ENCODE results near the gene NMRK2.
"Not testable (repeated sequence)": the region's sequence is repeated elsewhere in the genome, so short reads cannot be mapped to it uniquely, and the experiment has no call there.

The NMRK2 gene

DNA sequence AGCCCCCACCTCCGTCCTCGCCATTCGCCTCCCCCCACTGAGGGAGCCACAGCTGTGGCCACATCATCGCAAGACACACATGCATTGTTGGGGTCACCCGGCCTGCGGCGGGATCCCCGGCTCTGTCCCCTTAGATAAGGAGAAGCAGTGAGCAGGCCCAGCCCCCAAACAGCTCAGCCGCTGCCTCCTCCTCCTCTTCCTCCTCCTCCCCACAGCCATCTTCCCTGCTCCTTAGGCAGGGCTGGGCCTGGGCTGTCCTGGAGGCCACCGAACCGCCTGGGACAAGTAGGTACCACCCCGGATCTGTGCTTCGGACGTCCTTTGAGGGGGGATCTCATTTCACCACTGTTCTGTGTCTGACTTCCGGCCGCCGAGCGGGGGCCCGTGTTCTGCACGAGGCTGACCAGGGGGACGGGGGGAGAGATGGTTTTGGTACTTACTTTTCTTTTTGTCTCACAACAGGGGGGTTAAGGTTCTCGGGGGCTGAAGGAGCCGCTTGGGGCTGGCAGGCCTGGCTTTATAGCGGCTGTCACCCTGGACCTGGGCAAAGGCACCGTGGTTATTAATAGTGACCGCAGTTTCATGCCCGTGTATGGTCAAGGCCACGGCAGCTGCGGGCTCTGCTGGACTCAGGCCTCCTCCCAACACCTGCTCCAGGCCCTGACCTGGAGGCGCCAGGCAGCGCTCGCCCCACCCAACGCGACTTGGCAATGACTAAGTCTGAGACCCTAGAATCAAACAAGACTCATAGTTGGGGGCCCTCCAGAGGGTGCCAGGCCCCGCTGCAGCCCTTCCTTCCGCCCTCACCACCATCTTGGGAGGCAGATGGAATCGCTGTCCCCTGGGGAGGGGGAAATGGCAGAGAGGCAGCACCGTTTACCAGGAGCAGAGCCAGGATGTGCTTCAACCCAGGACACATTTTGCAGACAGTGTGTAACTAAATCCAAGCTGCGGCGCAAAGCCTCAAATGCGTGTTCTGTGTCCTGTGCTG lies 18.3 kb downstream of the NMRK2 start:
- Mint-ChIP-seq H3K36me3 (no peaks in the 10 kb centered on the region), H3K27ac (peak overlapping the region; percentile 8), H3K4me1 (peaks cover 7% of the 10 kb centered on the region), H3K4me3 (peak overlapping the region; percentile 74), H3K9me3 (no peaks in the 10 kb centered on the region), H3K27me3 (peaks cover 2% of the 10 kb centered on the region)

DNA sequence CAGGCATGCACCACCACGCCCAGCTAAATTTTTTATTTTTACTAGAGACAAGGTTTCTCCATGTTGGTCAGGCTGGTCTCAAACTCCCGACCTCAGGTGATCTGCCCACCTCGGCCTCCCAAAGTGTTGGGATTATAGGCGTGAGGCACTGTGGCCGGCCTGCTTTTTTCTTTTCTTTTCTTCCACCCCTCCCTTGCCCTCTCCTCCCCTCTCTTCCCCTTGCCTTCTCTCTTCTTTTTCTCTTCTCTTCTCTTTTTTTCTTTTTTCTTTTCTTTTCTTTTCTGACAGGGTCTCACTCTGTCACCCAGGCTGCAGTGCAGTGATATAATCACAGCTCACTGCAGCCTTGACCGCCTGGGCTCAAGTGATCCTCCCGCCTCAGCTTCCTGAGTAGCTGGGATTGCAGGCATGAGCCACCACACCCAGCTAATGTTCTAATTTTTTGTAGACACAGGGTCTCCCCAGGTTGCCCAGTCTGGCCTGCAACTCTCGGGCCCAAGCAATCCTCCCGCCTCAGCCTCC lies 19.9 kb downstream of the NMRK2 start:
- not testable (repeated sequence) for H3K27me3 Mint-ChIP-seq, H3K9me3 Mint-ChIP-seq, H3K36me3 Mint-ChIP-seq, H3K27ac Mint-ChIP-seq, H3K4me1 Mint-ChIP-seq, H3K4me3 Mint-ChIP-seq

DNA sequence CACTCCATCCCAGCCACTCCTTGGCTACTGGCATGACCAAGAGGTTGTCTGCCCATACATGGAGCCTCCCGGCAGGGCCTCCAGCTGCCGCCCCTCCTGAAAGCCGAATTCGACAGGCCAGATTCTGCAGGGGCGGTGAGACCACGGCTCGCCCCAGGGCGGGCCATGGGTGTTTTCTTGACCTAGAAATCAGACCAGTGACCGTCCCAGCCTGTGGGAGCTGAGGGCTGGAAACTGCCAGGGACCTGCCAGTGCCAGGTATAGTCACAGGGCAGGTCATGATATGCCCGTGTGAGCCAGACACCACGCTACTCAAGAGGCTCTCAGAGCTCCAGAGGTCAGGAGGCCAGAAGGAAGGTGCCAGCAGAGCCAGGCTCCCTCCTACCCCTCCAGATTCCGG lies 21.2 kb downstream of the NMRK2 start:
- Mint-ChIP-seq H3K36me3 (no peaks in the 10 kb centered on the region), H3K4me1 (peaks cover 7% of the 10 kb centered on the region), H3K9me3 (no peaks in the 10 kb centered on the region), H3K4me3 (no peak overlapping the region), H3K27me3 (no peaks in the 10 kb centered on the region), H3K27ac (no peak overlapping the region)

DNA sequence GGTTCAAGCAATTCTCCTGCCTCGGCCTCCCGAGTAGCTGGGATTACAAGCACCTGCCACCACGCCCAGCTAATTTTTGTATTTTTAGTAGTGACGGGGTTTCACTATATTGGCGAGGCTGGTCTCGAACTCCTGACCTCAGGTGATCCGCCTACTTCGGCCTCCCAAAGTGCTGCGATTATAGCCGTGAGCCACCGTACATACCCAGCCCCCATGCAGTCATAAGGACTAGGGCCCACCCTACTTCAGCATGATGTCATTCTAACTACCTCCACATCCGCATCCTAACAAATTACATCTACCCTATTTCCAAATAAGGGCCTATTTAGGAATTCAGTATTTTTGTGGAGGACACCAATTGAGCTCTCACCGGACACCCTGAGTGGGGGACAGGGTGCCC lies 22.4 kb downstream of the NMRK2 start:
- not testable (repeated sequence) for H3K27ac Mint-ChIP-seq

DNA sequence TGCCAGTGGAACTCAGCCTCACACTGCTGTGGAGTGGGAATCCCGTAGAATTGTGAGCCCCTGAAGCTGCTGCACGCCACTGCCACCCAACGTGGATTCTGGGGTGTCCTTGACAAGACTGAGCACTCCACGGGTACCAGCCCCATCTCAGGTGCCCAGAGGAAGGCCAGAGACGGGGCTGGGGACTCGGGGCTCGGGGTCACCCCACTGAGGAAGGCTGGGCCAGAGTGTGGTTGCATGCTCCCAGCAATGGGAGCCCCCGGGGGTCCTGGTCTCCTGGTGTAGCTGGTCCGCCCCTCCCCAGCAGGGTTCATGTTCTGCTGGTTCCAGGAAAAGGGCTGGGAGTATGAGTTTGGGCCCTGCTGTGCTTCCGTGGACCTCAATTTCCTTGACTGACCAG lies 22.8 kb downstream of the NMRK2 start:
- Mint-ChIP-seq H3K27ac (no peak overlapping the region), H3K36me3 (no peaks in the 10 kb centered on the region), H3K27me3 (no peaks in the 10 kb centered on the region), H3K4me3 (no peak overlapping the region), H3K4me1 (peaks cover 7% of the 10 kb centered on the region), H3K9me3 (no peaks in the 10 kb centered on the region)

More for the DNA sequence above, 22.4 kb downstream of the NMRK2 start:
- not testable (repeated sequence) for H3K36me3 Mint-ChIP-seq, H3K9me3 Mint-ChIP-seq, H3K4me1 Mint-ChIP-seq, H3K27me3 Mint-ChIP-seq, H3K4me3 Mint-ChIP-seq

DNA sequence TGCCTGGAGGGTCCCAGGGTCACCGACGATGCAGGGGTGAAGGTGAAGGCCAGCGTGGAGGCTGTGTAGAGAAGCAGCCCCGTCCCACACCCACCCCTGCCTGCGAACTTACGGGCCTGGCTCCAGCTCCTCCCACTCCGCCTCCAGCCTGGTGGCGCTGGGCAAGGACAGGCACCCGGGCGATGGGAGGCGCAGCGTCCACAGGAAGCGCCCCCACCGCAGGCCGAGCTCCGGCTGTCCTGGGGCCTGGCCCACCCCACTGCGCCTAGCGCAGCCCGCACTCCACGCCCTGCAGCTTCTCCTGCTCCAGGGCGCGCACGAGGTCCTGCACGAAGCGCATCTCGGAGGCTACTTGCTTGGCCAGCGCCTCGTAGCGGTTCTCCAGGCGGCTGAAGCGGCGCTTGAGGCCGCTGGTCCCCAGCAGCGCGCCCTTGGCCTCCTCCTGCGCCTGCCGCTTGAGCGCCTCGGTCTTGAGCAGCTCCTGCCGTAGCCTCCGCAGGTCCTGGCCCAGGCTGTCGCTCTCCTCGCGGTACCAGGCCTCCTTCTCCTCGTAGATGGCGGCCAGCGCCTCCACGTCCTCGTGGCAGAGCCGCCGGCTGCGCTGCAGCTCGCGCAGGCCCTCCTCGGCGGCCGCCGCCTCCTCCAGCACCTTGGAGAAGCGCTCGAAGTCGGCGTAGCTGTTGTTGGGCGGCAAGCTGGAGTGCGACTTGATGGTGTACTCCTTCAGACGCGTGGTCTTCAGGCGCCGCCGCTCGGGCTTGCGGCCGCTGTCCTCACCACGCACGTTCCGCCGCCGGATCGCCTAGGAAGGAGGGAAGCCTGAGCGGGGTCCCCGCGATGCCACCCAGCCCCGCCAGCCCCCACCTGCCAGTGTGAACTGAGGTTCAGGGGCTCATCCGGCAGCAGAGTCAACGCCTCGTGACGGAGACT lies 26.2 kb downstream of the NMRK2 start:
- Mint-ChIP-seq H3K36me3 (no peaks in the 10 kb centered on the region), H3K27me3 (no peaks in the 10 kb centered on the region), H3K4me3 (no peak overlapping the region), H3K27ac (no peak overlapping the region), H3K4me1 (no peaks in the 10 kb centered on the region), H3K9me3 (no peaks in the 10 kb centered on the region)

DNA sequence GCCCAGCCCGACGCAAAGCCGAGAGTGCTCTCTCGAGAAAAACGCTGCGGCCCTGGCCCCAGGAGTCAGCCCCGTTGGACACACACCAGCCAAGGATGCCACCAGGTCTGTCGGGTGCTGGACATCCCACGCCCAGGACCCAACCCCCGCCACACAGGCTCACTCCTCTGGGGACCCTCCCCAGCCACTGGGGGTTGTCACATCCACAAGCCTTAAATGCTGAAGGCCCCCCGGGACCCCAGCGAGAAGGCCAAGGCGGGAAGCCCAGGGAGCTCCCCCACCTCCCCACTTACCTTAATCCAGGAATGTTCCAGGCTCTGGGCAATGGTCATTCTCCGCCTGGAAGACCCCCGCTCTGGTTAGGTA lies 26.9 kb downstream of the NMRK2 start:
- Mint-ChIP-seq H3K36me3 (no peaks in the 10 kb centered on the region), H3K4me3 (no peak overlapping the region), H3K27ac (no peak overlapping the region), H3K27me3 (no peaks in the 10 kb centered on the region), H3K4me1 (no peaks in the 10 kb centered on the region), H3K9me3 (no peaks in the 10 kb centered on the region)

DNA sequence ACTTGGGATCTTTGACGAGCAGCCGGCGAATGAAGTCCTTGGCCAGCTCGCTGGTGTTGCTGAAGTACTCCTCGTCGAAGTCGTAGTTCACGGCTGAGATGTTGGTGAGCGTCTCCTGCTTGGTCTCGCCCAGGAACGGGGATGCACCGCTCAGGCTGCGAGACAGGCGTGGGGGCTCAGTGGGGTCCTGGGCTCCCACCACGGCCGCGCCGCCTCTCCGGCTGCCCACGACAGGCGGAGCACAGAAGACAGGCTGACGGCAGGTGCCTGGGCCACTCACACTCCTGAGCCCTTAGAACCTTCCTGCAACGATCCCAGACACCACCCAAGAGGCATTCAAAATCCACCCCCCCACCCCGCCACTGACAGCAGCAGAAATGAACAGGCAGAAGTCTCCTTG lies 28.1 kb downstream of the NMRK2 start:
- Mint-ChIP-seq H3K27ac (no peak overlapping the region), H3K4me3 (no peak overlapping the region), H3K9me3 (no peaks in the 10 kb centered on the region)

DNA sequence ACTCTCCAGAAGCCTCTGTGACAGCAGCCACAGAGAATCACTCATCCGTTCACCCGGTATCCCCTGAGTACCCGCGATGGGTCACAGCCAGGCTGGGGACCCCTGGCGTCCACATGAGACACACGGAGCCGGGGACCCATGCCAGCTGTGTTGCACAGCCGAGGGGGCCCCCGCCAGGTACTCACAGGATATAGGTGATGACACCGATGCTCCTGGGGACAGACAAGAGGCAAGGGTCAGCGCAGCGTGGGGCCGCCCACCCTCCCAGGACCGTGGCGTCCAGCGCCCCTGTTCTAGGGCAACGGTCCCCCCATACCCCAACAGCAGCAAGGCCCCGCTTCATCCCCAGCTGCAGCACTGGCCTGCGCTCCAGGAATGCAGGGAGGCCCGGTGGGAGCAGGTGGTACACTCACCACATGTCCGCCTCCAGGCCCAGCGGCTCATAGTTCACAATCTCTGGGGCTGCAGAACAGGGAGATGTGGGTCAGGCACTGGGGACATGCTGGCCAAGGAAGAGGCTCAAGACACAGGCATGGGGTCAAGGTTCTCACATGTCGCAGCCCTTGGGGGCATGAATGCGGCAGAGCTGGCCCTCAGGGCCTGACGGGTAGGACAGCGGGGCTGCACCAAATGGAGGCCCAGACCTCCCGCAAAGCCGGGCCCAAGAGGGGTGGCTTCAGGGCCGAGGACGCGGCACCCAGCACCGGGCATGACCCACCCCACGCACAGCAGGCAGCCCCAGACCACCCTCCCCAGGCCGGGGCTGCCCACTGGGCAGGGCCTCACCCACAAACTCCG lies 30.8 kb downstream of the NMRK2 start:
- Mint-ChIP-seq H3K36me3 (no peaks in the 10 kb centered on the region), H3K4me3 (no peak overlapping the region), H3K27ac (no peak overlapping the region)

More for the DNA sequence above, 28.1 kb downstream of the NMRK2 start:
- no peaks in the 10 kb centered on the region for H3K36me3 Mint-ChIP-seq
- H3K27me3 Mint-ChIP-seq, result no peaks in the 10 kb centered on the region
- H3K4me1 Mint-ChIP-seq, result no peaks in the 10 kb centered on the region

DNA sequence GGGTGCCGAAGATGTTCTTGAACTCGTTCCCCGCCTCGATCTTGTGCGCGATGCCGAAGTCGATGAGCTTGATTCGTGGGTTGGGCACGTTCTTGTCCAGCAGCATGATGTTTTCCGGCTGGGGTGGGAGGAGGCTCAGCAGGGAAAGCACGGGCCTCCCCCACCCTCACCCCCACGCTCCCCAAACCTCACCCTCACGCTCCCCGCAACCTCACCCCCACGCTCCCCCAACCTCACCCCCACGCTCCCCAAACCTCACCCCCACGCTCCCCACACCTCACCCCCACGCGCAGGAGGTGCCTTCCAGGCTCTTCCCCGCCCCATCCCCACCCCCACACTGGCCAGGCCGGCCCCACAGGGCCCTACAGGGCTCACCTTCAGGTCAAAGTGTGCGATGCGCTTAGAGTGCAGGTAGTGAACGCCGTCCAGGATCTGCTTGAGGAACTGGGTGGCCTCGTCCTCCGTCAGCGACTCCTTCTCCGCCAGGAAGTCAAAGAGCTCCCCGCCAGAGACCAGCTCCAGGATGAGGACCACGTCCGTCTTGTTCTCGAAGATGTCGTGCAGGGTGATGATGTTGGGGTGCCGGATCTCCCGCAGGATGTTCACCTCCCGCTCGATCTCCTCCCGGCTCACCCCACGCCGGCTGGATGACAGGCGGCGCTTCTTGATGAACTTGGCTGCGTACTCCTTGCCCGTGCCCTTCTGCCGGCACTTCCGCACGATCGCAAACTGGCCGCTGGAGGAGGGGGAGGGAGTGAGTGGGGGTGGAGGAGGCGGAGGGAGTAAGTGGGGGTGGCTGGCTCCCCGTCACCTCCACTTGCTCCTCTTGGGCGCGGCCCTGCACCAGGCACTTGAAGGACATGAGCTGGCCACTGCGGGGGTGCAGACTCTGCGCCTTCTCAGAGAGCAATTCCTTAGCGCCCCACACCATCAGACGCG lies 31.7 kb downstream of the NMRK2 start:
- Mint-ChIP-seq H3K36me3 (no peaks in the 10 kb centered on the region), H3K9me3 (no peaks in the 10 kb centered on the region), H3K4me1 (peaks cover 18% of the 10 kb centered on the region), H3K27me3 (no peaks in the 10 kb centered on the region), H3K4me3 (no peak overlapping the region), H3K27ac (no peak overlapping the region)

More for the DNA sequence above, 30.8 kb downstream of the NMRK2 start:
- Mint-ChIP-seq H3K27me3 (no peaks in the 10 kb centered on the region), H3K9me3 (no peaks in the 10 kb centered on the region), H3K4me1 (peaks cover 10% of the 10 kb centered on the region)

DNA sequence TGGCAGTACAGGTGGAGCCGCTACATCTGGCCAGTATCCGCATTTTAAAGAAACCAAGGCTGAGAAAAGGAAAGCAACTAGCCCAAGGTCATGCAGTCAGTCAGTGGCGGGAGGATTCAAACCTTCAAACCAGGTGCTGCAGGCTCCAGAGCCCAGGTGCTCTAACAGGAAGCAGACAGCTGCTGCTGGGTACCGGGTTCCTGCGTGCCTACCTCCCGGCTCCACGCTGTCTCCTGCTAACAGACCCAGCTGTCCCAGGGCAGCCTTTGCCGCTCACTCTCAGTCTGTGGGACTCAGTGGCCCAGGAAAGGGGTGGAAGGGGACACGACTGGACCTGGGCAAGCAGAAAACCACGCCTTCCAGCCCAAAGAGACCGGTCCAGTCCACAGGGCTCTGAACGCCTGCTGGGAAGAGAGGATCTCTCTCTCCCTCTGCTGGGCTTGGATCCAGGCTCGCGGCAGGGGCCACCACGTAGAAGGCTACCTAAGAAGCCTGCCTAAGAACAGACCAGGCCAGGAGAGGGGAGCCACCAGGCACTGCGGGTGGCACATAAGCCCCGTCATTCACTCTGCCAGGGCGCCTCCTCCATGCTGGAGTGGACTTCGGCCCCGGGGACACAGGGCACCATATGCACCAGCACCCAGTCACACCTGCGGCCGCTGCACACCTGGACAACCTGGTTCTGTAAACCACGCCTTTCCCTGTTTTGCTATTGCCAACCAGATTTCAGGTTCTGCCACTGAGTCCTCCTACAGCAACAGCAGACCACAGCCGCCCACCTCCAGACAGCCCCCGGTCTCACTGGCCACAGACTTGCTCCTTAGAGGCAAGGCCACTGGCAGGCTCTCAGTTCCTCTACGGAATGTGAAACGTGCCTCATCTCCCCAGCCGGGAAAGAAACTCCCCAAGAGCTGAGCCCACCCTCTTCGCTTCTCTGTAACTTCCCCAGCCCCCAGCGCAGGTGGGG lies 33.5 kb downstream of the NMRK2 start:
- H3K27ac Mint-ChIP-seq, result peak overlapping the region; percentile 62
- no peaks in the 10 kb centered on the region for H3K27me3 Mint-ChIP-seq
- H3K4me3 Mint-ChIP-seq, result no peak overlapping the region
- H3K36me3 Mint-ChIP-seq, result peaks cover 2% of the 10 kb centered on the region
- H3K4me1 Mint-ChIP-seq, result peaks cover 28% of the 10 kb centered on the region
- no peaks in the 10 kb centered on the region for H3K9me3 Mint-ChIP-seq

DNA sequence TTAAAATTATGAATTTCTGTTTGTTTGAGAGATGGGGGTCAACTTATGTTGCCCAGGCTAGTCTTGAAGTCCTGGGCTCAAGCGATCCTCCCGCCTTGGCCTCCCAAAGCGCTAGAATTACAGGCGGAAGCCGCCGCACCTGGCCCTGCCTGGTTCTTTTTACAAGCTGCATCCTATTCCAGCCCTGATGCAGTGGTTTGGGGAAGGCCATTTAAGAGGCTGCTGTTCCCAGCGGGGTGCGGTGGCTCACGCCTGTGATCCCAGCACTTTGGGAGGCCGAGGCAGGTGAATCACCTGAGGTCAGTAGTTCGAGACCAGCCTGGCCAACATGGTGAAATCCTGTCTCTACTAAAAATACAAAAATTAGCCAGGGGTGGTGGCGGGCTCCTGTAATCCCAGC lies 35.1 kb downstream of the NMRK2 start:
- peaks cover 28% of the 10 kb centered on the region for H3K4me1 Mint-ChIP-seq
- not testable (repeated sequence) for H3K27me3 Mint-ChIP-seq, H3K36me3 Mint-ChIP-seq, H3K9me3 Mint-ChIP-seq, H3K27ac Mint-ChIP-seq, H3K4me3 Mint-ChIP-seq

DNA sequence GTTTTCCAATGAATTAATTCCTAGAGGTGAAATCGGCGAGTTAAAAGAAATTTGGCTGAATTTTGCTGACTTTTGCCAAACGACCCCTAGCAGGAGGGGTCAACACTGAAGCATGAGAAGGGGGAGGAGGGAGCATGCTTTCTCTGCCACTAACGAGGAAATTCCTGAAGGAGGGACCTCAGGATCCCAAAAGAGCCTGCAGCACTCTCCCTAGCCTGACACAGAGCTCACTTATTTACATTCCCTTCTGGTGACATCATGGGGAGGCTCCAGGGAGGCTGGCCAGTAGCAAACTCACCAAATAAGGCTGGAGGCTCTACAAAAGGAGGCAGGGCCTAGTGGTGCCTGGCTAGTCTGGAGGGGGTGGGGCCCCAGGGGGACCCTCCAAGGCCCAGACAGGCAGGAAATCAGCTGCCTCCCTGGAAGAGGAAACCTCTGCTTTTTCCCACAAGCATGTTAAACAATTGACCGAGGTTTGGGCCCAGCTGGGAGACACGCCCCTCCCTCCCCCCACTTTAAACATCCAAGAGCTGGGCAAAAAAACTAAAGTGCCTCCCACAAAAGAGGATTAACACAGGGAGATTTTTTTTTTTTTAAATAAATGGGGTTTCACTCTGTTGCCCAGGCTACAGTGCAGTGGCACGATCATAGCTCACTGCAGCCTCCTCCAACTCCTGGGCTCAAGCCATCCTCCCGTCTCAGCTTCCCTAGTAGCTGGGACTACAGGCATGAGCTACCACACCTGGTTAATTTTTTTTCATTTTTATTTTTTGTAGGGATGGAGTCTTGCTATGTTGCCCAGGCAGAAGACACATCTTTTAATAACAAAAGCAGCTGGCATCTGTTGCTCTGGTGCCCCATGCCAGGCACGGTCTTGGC lies 35.9 kb downstream of the NMRK2 start:
- no peaks in the 10 kb centered on the region for H3K9me3 Mint-ChIP-seq
- peak overlapping the region; percentile 40 for H3K4me3 Mint-ChIP-seq
- H3K36me3 Mint-ChIP-seq, result peaks cover 2% of the 10 kb centered on the region
- H3K4me1 Mint-ChIP-seq, result peaks cover 28% of the 10 kb centered on the region
- no peak overlapping the region for H3K27ac Mint-ChIP-seq
- H3K27me3 Mint-ChIP-seq, result no peaks in the 10 kb centered on the region

Measured in activated naive CD4-positive, alpha-beta T cell treated with anti-CD3 and anti-CD28 coated beads, Interleukin-2, amount 50 U/mL, for 24 hours (primary cell).